Stomach (tissue), 4 donors: ENCODE measurements around the gene NEMP2.

Source experiments
- CTCF ChIP-seq, 7 experiments: fragments of 450-650 bp in 4 of 7; fragments of 200-600 bp in 3 of 7; sonication (generic) in 3 of 7; IDR thresholded peaks; one replicate each; pipeline ENCODE4 v1.5.1; 2016 to 2019; ENCODE audit warnings: antibody characterized with exemption in 7 of 7, control low read depth in 2 of 7, mild to moderate bottlenecking in 1 of 7
- POLR2A ChIP-seq, 4 donors: fragments of 450-650 bp; IDR thresholded peaks; one replicate each; pipeline ENCODE4 v1.6.1; 2016; ENCODE audit warnings: antibody characterized with exemption in 4 of 4, control low read depth in 2 of 4, mild to moderate bottlenecking in 1 of 4, moderate library complexity in 1 of 4
- POLR2AphosphoS5 ChIP-seq, 3 donors: sonication (generic); formaldehyde crosslinking; IDR thresholded peaks; one replicate each; pipeline ENCODE4 v1.6.1; 2016; ENCODE audit warnings: antibody characterized with exemption in 3 of 3

GRCh38 chr2:190462611-190463010 lies 71.9 kb downstream of the NEMP2 start:
- no peak for TF ChIP-seq CTCF (IDR thresholded peaks at IDR 0.05)
- no peak for TF ChIP-seq POLR2AphosphoS5 (IDR thresholded peaks at IDR 0.05)
- no peak for TF ChIP-seq POLR2A (IDR thresholded peaks at IDR 0.05)
